Mesenchymal stem cell (in vitro differentiated cells and primary cell): ENCODE data around the gene CDC123.

Experiments
- DNase-seq: peaks from one replicate; pipeline ENCODE4 v3.0.0-alpha.2; 2013
- H2AFZ ChIP-seq: one replicate; pipeline ENCODE4 v1.6.1; 2013; ENCODE audit warnings: low read depth, mild to moderate bottlenecking, control low read depth, inconsistent platforms, low read length, moderate library complexity
- H2AK5ac ChIP-seq: 2 replicates; pipeline ENCODE4 v1.6.1; 2013; ENCODE audit warnings: low read length, moderate library complexity, mild to moderate bottlenecking, inconsistent platforms; ENCODE audit not compliant: severe bottlenecking
- H2BK120ac ChIP-seq: one replicate; pipeline ENCODE4 v1.6.1; 2013; ENCODE audit warnings: low read depth, mild to moderate bottlenecking, inconsistent platforms, low read length, moderate library complexity
- H2BK12ac ChIP-seq, 2 experiments: one replicate each; pipeline ENCODE4 v1.6.1; 2013; ENCODE audit warnings: inconsistent platforms in 2 of 2, low read length in 2 of 2, mild to moderate bottlenecking in 2 of 2, moderate library complexity in 2 of 2, control low read depth in 1 of 2
- H2BK15ac ChIP-seq: one replicate; pipeline ENCODE4 v1.6.1; 2013; ENCODE audit warnings: mild to moderate bottlenecking, low read depth, inconsistent platforms; ENCODE audit not compliant: poor library complexity, severe bottlenecking
- H2BK5ac ChIP-seq: 2 replicates; pipeline ENCODE4 v1.6.1; 2013; ENCODE audit warnings: low read depth, mild to moderate bottlenecking, low read length, control low read depth, inconsistent platforms; ENCODE audit not compliant: poor library complexity, severe bottlenecking
- H3K14ac ChIP-seq, 2 experiments: one replicate each; pipeline ENCODE4 v1.6.1; 2013; ENCODE audit warnings: inconsistent platforms in 2 of 2, low read length in 2 of 2, control low read depth in 1 of 2, mild to moderate bottlenecking in 1 of 2, moderate library complexity in 1 of 2
- H3K18ac ChIP-seq, 2 experiments: one replicate each; pipeline ENCODE4 v1.6.1; 2013; ENCODE audit warnings: inconsistent platforms in 2 of 2, low read length in 2 of 2, control low read depth in 1 of 2, low read depth in 1 of 2, mild to moderate bottlenecking in 1 of 2
- H3K23ac ChIP-seq, 2 experiments: one replicate each; pipeline ENCODE4 v1.6.1; 2013; ENCODE audit warnings: inconsistent platforms in 2 of 2, low read length in 2 of 2, mild to moderate bottlenecking in 2 of 2, moderate library complexity in 2 of 2, control low read depth in 1 of 2
- H3K27ac ChIP-seq: 2 replicates; pipeline ENCODE4 v1.5.1; 2013; ENCODE audit warnings: mild to moderate bottlenecking, moderate library complexity, low read length, control low read depth, inconsistent platforms; ENCODE audit not compliant: poor library complexity, severe bottlenecking
- H3K27me3 ChIP-seq, 2 experiments: 2 replicates each; pipeline versions ENCODE4 v1.6.1 to v1.7.0; 2013; ENCODE audit warnings: low read length in 2 of 2, mild to moderate bottlenecking in 2 of 2, moderate library complexity in 2 of 2, control low read depth in 1 of 2, inconsistent platforms in 1 of 2; ENCODE audit not compliant: control insufficient read depth in 1 of 2, insufficient read depth in 1 of 2
- H3K36me3 ChIP-seq, 2 experiments: 2 replicates each; pipeline versions ENCODE4 v1.6.1 to v1.7.0; 2013; ENCODE audit warnings: low read length in 2 of 2, control low read depth in 1 of 2, inconsistent platforms in 1 of 2, low read depth in 1 of 2, mild to moderate bottlenecking in 1 of 2; ENCODE audit not compliant: insufficient read depth in 2 of 2, control insufficient read depth in 1 of 2
- H3K4ac ChIP-seq, 2 experiments: one replicate each; pipeline ENCODE4 v1.6.1; 2013; ENCODE audit warnings: inconsistent platforms in 2 of 2, low read length in 2 of 2, mild to moderate bottlenecking in 2 of 2, moderate library complexity in 2 of 2, control low read depth in 1 of 2, low read depth in 1 of 2
- H3K4me1 ChIP-seq: 2 replicates; pipeline ENCODE4 v1.6.1; 2013; ENCODE audit warnings: low read depth, low read length, control low read depth; ENCODE audit not compliant: control insufficient read depth, insufficient read depth
- H3K4me2 ChIP-seq: 2 replicates; pipeline ENCODE4 v1.6.1; 2013; ENCODE audit warnings: low read length, mild to moderate bottlenecking, inconsistent platforms; ENCODE audit not compliant: poor library complexity, severe bottlenecking
- H3K4me3 ChIP-seq, 2 experiments: 2 replicates each; pipeline versions ENCODE4 v1.5.1 to v1.7.0; 2013; ENCODE audit warnings: low read length in 2 of 2, mild to moderate bottlenecking in 2 of 2, control low read depth in 1 of 2, low read depth in 1 of 2; ENCODE audit not compliant: insufficient read depth in 1 of 2
- H3K79me1 ChIP-seq: replicated peaks from 2 replicates; pipeline ENCODE4 v1.6.1; 2013; ENCODE audit warnings: mild to moderate bottlenecking, control low read depth, low read length, inconsistent platforms; ENCODE audit not compliant: poor library complexity, severe bottlenecking
- H3K9ac ChIP-seq: 2 replicates; pipeline ENCODE4 v1.7.0; 2013; ENCODE audit warnings: mild to moderate bottlenecking, low read length, moderate library complexity
- H3K9me3 ChIP-seq: 2 replicates; pipeline ENCODE4 v1.7.0; 2013; ENCODE audit warnings: mild to moderate bottlenecking, low read length; ENCODE audit not compliant: control insufficient read depth
- H4K8ac ChIP-seq: one replicate; pipeline ENCODE4 v1.6.1; 2013; ENCODE audit warnings: inconsistent platforms, mild to moderate bottlenecking, low read length, moderate library complexity
- H4K91ac ChIP-seq: one replicate; pipeline ENCODE4 v1.6.1; 2013; ENCODE audit warnings: mild to moderate bottlenecking, low read length, inconsistent platforms
- WGBS: methylation state at CpG from one replicate; pipeline ENCODE4 v1.1.7; 2013; ENCODE audit warnings: mixed read lengths; 5-methylcytosine and 5-hydroxymethylcytosine counted together

CDC123 gene

GRCh38 chr10:12156367-12157123 is 39.4 kb upstream of the CDC123 start:
- no peak overlapping the region for H3K23ac ChIP-seq
- no peak overlapping the region for H3K9ac ChIP-seq
- H3K79me1 ChIP-seq = peaks cover 9% of the 10 kb centered on the region
- no peak overlapping the region for H2AFZ ChIP-seq
- H3K36me3 ChIP-seq = peaks cover 27 to 71% of the 10 kb centered on the region in 2 experiments
- H3K9me3 ChIP-seq = no peaks in the 10 kb centered on the region
- H2BK120ac ChIP-seq = no peak overlapping the region
- no peak overlapping the region for H2BK12ac ChIP-seq
- no peak overlapping the region for H3K4me3 ChIP-seq
- H3K18ac ChIP-seq = no peak overlapping the region
- H3K14ac ChIP-seq = no peak overlapping the region
- no peak overlapping the region for H2BK5ac ChIP-seq
- no peak overlapping the region for H3K4me2 ChIP-seq
- no peak overlapping the region for H3K27ac ChIP-seq
- H2BK15ac ChIP-seq = no peak overlapping the region
- no peak for DNase-seq
- no peak overlapping the region for H2AK5ac ChIP-seq
- no peak overlapping the region for H4K8ac ChIP-seq
- H4K91ac ChIP-seq = no peak overlapping the region
- H3K4me1 ChIP-seq = no peaks in the 10 kb centered on the region
- no peak overlapping the region for H3K4ac ChIP-seq
- H3K27me3 ChIP-seq = no peaks in the 10 kb centered on the region
- WGBS = 98% methylated on average over 6 of the region's 14 CpGs

- Histone ChIP-seq H3K9ac (no peak overlapping the region), H2AFZ (no peak overlapping the region), H3K18ac (no peak overlapping the region), H2AK5ac (no peak overlapping the region), H3K4me1 (no peaks in the 10 kb centered on the region), H3K4me2 (no peak overlapping the region), H2BK12ac (no peak overlapping the region), H3K4me3 (no peak overlapping the region), H4K91ac (no peak overlapping the region), H3K79me1 (peaks cover 8% of the 10 kb centered on the region), H2BK120ac (no peak overlapping the region), H3K27ac (no peak overlapping the region), H2BK5ac (no peak overlapping the region), H3K14ac (no peak overlapping the region), H2BK15ac (no peak overlapping the region), H3K27me3 (no peaks in the 10 kb centered on the region), H3K23ac (no peak overlapping the region), H4K8ac (no peak overlapping the region), H3K4ac (no peak overlapping the region), H3K9me3 (no peaks in the 10 kb centered on the region), H3K36me3 (peaks cover 26 to 81% of the 10 kb centered on the region in 2 experiments)
- WGBS = 100% methylated on average over 1 of the region's 3 CpGs
- no peak for DNase-seq
Observed at GRCh38 chr10:12158111-12158510, 37.9 kb upstream of the CDC123 start.

- Histone ChIP-seq H2BK5ac (no peak overlapping the region), H2BK12ac (no peak overlapping the region), H3K18ac (no peak overlapping the region), H3K9ac (no peak overlapping the region), H3K23ac (no peak overlapping the region), H2BK120ac (no peak overlapping the region), H3K14ac (no peak overlapping the region), H4K8ac (no peak overlapping the region), H3K9me3 (no peaks in the 10 kb centered on the region), H3K79me1 (peaks cover 8% of the 10 kb centered on the region), H3K4me2 (no peak overlapping the region), H3K27me3 (no peaks in the 10 kb centered on the region), H3K4ac (no peak overlapping the region), H3K4me1 (no peaks in the 10 kb centered on the region), H3K4me3 (no peak overlapping the region), H3K27ac (no peak overlapping the region), H3K36me3 (peaks cover 36 to 86% of the 10 kb centered on the region in 2 experiments), H2AFZ (no peak overlapping the region), H2AK5ac (no peak overlapping the region), H2BK15ac (no peak overlapping the region), H4K91ac (no peak overlapping the region)
- DNase-seq = no peak
- 89% methylated on average over 5 of the region's 5 CpGs for WGBS
Observed at GRCh38 chr10:12160664-12161063, 35.3 kb upstream of the CDC123 start.

- Histone ChIP-seq H2BK120ac (no peak overlapping the region), H2BK12ac (no peak overlapping the region), H4K91ac (no peak overlapping the region), H3K27ac (no peak overlapping the region), H3K27me3 (no peaks in the 10 kb centered on the region), H3K23ac (no peak overlapping the region), H3K9me3 (no peaks in the 10 kb centered on the region), H3K14ac (no peak overlapping the region), H3K9ac (no peak overlapping the region), H4K8ac (no peak overlapping the region), H3K36me3 (peaks cover 36 to 90% of the 10 kb centered on the region in 2 experiments), H2BK15ac (no peak overlapping the region), H2BK5ac (no peak overlapping the region), H3K4me1 (no peaks in the 10 kb centered on the region), H3K4ac (no peak overlapping the region), H3K4me3 (no peak overlapping the region), H3K79me1 (peaks cover 3% of the 10 kb centered on the region), H2AFZ (no peak overlapping the region), H2AK5ac (no peak overlapping the region), H3K4me2 (no peak overlapping the region), H3K18ac (no peak overlapping the region)
- DNase-seq = no peak
- 98% methylated on average over 6 of the region's 6 CpGs for WGBS
Observed at GRCh38 chr10:12162927-12163326, 33.1 kb upstream of the CDC123 start.
